Esophagus (tissue), 2 donors: ENCODE measurements around the gene GALNS. TPM values are rescaled to one million over a fixed set of nuclear protein-coding genes. Genes with fewer than 3 reads are reported as not detected.

ENCODE experiments used
- H3K27ac ChIP-seq, 2 donors: one replicate each; pipeline ENCODE4 v1.5.1; 2013; ENCODE audit warnings: low read depth in 2 of 2, mild to moderate bottlenecking in 2 of 2, inconsistent platforms in 1 of 2, low read length in 1 of 2, moderate library complexity in 1 of 2
- H3K27me3 ChIP-seq, 2 donors: one replicate each; pipeline ENCODE4 v1.6.1; 2013; ENCODE audit warnings: low read length in 2 of 2, control low read depth in 1 of 2, mild to moderate bottlenecking in 1 of 2; ENCODE audit not compliant: insufficient read depth in 2 of 2, control insufficient read depth in 1 of 2
- H3K36me3 ChIP-seq, 2 donors: one replicate each; pipeline ENCODE4 v1.6.1; 2013; ENCODE audit warnings: low read length in 1 of 2; ENCODE audit not compliant: control insufficient read depth in 2 of 2, insufficient read depth in 2 of 2
- H3K4me1 ChIP-seq, 2 donors: one replicate each; pipeline ENCODE4 v1.6.1; 2013; ENCODE audit warnings: low read length in 1 of 2; ENCODE audit not compliant: control insufficient read depth in 2 of 2, insufficient read depth in 2 of 2
- H3K4me3 ChIP-seq, 2 donors: one replicate each; pipeline ENCODE4 v1.5.1; 2013; ENCODE audit warnings: low read length in 2 of 2, mild to moderate bottlenecking in 2 of 2, low read depth in 1 of 2, moderate library complexity in 1 of 2
- H3K9me3 ChIP-seq, 2 donors: one replicate each; pipeline ENCODE4 v1.6.1; 2013; ENCODE audit warnings: mild to moderate bottlenecking in 2 of 2, low read depth in 1 of 2, low read length in 1 of 2, moderate library complexity in 1 of 2; ENCODE audit not compliant: control insufficient read depth in 2 of 2, insufficient read depth in 1 of 2
- WGBS, 2 donors: extraction: QIAGEN DNeasy Blood & Tissue Kit; methylation state at CpG; one replicate each; pipeline ENCODE4 v1.1.7; 2013; 5-methylcytosine and 5-hydroxymethylcytosine counted together
- polyA plus RNA-seq, 2 donors: library from polyadenylated mRNA; stranded (reverse); fragments of 200-250 nt; gene quantifications; one replicate each; pipeline ENCODE4 v1.2.3, GENCODE V29; 2013
- donor health status: healthy with polysubstance abuse.
- donor health status: Bipolar disorder and iron deficiency.

The GALNS gene
- polyA plus RNA-seq, 2 donors = 10.7 to 20.4 TPM

- H3K27ac ChIP-seq = no peak overlapping the region
- H3K9me3 ChIP-seq = no peaks in the 10 kb centered on the region
- H3K27me3 ChIP-seq = no peaks in the 10 kb centered on the region
- H3K4me3 ChIP-seq = no peak overlapping the region
- peaks cover 0 to 9% of the 10 kb centered on the region in 2 donors for H3K36me3 ChIP-seq
- peaks cover 3 to 8% of the 10 kb centered on the region in 2 donors for H3K4me1 ChIP-seq
- 56 to 68% methylated on average over 41 of the region's 41 CpGs for WGBS, 2 donors
Observed at GRCh38 chr16:88816736-88817535, 39.8 kb downstream of the GALNS start.

- WGBS, 2 donors = 49 to 55% methylated on average over 17 to 19 of the region's 19 CpGs
- no peaks in the 10 kb centered on the region for H3K27me3 ChIP-seq
- peaks cover 3 to 8% of the 10 kb centered on the region in 2 donors for H3K4me1 ChIP-seq
- H3K36me3 ChIP-seq = peaks cover 0 to under 1% of the 10 kb centered on the region in 2 donors
- no peaks in the 10 kb centered on the region for H3K9me3 ChIP-seq
- H3K4me3 ChIP-seq = no peak overlapping the region
- H3K27ac ChIP-seq = no peak overlapping the region
Observed at GRCh38 chr16:88815901-88816589, 40.7 kb downstream of the GALNS start.

DNA sequence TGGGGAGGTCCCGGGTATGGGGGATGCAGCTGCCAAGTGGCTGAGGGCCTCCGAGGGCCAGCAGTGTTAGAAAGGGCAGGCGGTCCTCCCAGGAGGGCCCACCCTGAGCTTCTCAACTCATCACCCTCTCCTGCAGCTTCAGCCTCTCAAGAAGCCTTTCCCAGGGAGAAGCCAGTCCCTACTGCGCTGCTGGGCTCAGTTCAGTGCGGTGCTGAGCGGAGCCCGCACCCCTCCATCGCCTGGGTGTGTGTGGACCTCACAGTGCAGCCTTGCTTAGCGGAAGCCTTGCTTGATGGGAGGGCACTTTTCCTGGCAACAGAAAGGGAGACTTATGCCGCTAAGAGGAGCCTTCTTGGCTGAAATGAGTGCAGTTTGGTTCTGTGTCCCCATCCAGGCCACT is 41.5 kb downstream of the GALNS start:
- peaks cover 0 to under 1% of the 10 kb centered on the region in 2 donors for H3K36me3 ChIP-seq
- no peaks in the 10 kb centered on the region for H3K9me3 ChIP-seq
- peaks cover 9 to 16% of the 10 kb centered on the region in 2 donors for H3K4me1 ChIP-seq
- no peak overlapping the region for H3K27ac ChIP-seq
- no peaks in the 10 kb centered on the region for H3K27me3 ChIP-seq
- no peak overlapping the region for H3K4me3 ChIP-seq
- WGBS, 2 donors = 83 to 88% methylated on average over 10 of the region's 10 CpGs

DNA sequence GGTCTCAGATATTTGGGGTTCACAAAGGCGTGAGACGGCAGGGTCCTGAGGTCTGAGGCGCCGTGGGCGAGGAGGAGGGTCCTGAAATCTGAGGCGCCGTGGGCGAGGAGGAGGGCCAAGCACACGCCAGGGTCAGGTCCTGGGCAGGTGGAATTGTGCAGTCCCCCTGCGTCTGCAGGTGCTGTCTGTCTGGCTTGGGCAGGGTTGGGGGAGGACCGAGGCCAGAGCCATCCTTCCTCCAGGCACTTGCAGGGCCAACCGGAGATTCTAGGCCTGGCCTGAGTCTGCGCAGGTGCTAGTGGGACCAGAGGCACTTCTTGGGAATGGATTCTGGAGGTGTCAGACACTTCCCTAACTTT is 42.6 kb downstream of the GALNS start:
- WGBS, 2 donors = 79 to 82% methylated on average over 13 of the region's 13 CpGs

DNA sequence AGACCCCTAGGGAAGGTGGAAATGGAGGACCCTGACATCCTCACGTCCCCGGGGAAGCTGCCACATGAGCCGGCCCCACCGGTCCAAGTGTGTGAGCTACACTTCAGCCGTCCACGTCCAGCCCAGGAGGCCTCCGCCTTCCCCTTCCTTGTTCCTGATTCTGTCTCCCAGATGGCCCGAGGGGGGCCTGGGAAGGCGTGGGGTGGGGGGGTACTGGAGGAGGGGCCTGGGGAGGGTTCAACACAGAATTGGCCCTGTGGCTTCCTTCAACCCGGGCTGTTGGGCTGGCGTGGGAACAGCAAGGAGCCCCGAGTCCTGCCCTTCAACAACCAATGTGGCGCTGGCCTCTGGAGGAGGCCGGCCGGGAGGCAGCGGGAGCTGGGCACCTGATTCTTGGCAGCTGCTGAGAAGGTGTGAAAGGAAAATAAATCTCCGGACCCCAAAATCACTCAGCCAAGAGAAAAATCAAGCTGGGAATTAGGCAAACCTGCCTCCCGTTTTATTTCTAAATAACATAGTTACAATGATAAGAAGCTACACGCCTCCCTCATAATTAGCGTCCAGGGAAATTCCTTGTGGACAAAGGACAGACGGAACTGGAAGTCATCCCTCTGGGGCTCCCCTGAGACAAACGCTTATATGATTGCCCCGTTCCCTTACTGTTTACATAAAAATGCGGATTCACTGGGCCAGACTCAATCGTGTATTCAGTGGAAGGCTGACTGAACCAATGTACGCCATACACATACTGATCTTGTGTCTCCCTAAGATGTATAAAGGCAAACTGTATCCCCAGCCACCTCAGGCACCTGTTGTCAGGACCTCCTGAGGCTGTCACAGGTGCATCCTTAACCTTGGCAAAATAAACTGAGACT is 43.2 kb downstream of the GALNS start:
- Histone ChIP-seq H3K4me3 (no peak overlapping the region), H3K36me3 (peaks cover 0 to 13% of the 10 kb centered on the region in 2 donors), H3K4me1 (peaks cover 11 to 23% of the 10 kb centered on the region in 2 donors), H3K9me3 (no peaks in the 10 kb centered on the region), H3K27me3 (no peaks in the 10 kb centered on the region), H3K27ac (peak overlapping the region in 1 of 2 donors; percentile 5)
- 54 to 61% methylated on average over 26 of the region's 26 CpGs for WGBS, 2 donors

More for the DNA sequence above, 42.6 kb downstream of the GALNS start:
- Histone ChIP-seq H3K27ac (no peak overlapping the region), H3K4me1 (peaks cover 11 to 23% of the 10 kb centered on the region in 2 donors), H3K4me3 (no peak overlapping the region), H3K36me3 (peaks cover 0 to 10% of the 10 kb centered on the region in 2 donors), H3K9me3 (no peaks in the 10 kb centered on the region), H3K27me3 (no peaks in the 10 kb centered on the region)

DNA sequence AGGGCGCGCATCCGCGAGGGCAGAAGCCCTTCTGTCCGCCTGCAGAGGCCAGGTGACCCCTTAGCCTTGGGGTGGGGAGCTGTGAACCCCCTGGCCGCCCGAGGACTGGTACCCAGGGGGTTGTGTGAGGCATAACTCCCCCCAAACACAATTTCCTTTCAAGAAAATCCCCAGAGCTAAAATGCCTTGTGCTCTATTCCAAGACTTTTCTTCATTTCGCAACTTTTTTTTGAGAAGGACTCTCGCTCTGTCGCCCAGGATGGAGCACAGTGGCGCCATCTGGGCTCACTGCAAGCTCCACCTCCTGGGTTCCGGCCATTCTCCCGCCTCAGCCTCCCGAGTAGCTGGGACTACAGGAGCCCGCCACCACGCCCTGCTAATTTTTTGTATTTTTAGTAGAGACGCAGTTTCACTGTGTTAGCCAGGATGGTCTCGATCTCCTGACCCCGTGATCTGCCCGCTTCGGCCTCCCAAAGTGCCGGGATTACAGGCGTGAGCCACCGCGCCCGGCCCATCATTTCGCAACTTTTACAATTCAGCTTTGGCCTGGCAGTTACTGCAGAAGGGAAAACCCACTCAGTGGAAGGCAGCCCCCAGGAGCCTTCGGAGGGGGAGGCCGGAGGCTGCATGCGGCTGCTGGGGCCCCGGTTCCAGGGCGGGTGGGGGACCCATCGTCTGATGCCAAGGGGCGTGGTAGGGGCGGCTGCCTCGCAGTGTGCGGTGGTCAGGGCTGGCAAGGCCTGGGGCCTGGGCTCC is 44.1 kb downstream of the GALNS start:
- WGBS, 2 donors = 44% methylated on average over 37 of the region's 37 CpGs
- H3K27me3 ChIP-seq = no peaks in the 10 kb centered on the region
- H3K27ac ChIP-seq = peak overlapping the region; percentile 86 to 95
- peak overlapping the region; percentile 57 to 83 for H3K4me3 ChIP-seq
- peaks cover 0 to 18% of the 10 kb centered on the region in 2 donors for H3K36me3 ChIP-seq
- no peaks in the 10 kb centered on the region for H3K9me3 ChIP-seq
- H3K4me1 ChIP-seq = peaks cover 11 to 26% of the 10 kb centered on the region in 2 donors

- Histone ChIP-seq H3K9me3 (no peaks in the 10 kb centered on the region), H3K36me3 (peaks cover 0 to 25% of the 10 kb centered on the region in 2 donors), H3K27me3 (no peaks in the 10 kb centered on the region), H3K4me3 (peak within 1 kb of the TSS; percentile 57 to 83), H3K27ac (peak within 1 kb of the TSS; percentile 86 to 95), H3K4me1 (peaks cover 11 to 26% of the 10 kb centered on the region in 2 donors)
- 0 to 1% methylated on average over 62 to 84 of the region's 84 CpGs for WGBS, 2 donors
Observed at GRCh38 chr16:88811769-88812512, 44.8 kb downstream of the GALNS start, which contains the start of gene APRT. APRT (minus strand) TSS chr16:88811928; CDS start chr16:88811899, 29 bp downstream.

DNA sequence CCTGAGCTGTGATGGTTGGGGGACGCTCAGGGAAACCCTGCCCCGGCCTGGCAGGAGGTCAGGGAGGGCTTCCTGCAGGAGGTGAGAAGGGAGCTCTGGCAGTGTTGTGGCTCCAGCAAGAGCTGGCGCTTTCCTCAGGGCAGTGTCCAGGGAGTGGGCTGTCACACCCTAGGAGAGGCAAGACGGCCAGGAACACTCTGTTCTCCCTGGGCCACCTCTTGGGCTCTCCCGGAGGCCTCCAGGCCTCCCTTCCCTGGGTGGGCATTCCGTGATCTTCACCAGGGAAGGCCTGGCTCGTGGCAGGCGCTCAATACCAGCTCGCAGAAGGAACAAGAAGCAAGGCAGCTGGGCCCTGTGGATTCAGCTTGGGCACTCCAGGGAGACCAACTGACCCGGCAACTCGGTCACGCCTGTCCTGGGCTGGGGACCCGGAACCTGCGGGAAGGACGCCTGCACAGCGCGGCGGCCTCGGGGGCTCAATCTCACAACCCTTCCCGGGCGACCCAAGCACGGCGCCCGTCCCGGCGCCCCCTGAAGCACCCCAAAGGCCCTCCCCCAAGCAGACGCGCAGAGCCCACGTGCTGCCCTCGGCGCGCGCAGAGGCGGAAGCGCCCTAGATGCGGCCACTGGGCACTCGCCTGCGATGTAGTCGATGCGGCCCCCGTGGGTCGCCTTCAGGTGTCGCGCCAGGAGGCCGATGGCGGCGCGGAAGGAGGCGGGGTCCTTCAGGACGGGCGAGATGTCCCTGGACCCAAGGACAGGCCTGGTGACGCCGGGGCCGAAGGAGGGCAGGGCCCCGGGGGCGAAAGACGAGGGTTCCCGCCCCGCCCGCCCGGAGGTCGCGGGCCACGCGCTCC is 45.6 kb downstream of the GALNS start:
- H3K36me3 ChIP-seq = peaks cover 0 to 25% of the 10 kb centered on the region in 2 donors
- peaks cover 11 to 24% of the 10 kb centered on the region in 2 donors for H3K4me1 ChIP-seq
- no peaks in the 10 kb centered on the region for H3K9me3 ChIP-seq
- peak overlapping the region; percentile 86 to 95 for H3K27ac ChIP-seq
- WGBS, 2 donors = 1% methylated on average over 63 to 65 of the region's 65 CpGs
- H3K4me3 ChIP-seq = peak overlapping the region; percentile 57 to 83
- no peaks in the 10 kb centered on the region for H3K27me3 ChIP-seq
